Fibroblast of peridontal ligament (primary cell): ENCODE measurements around the gene DRAP1.
"Not testable (repeated sequence)": the region's sequence is repeated elsewhere in the genome, so short reads cannot be mapped to it uniquely, and the experiment has no call there.

ENCODE experiments used
- DNase-seq: peaks from one replicate; pipeline ENCODE4 v3.0.0-alpha.2; 2010; ENCODE audit errors: extremely low read depth

DRAP1 gene

GRCh38 chr11:65931773-65932557 is 12.7 kb downstream of the DRAP1 start:
- no peak for DNase-seq

DNA sequence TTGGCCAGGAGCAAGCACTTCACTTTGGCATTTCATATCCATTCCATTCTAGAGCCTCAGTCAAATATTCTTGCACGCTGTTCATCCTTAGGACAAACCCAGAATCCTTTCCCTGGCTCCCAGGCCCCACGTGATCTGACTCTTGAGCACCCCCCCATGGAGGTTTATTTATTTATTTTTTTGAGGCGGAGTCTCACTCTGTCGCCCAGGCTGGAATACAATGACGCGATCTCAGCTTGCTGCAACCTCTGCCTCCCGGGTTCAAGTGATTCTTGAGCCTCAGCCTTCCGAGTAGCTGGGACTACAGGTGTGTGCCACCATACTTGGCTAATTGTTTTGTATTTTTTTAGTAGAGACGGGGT is 13.3 kb downstream of the DRAP1 start:
- DNase-seq, result peak; percentile 21

GRCh38 chr11:65934014-65934413 is 14.8 kb downstream of the DRAP1 start:
- peak; percentile 40 for DNase-seq

DNA sequence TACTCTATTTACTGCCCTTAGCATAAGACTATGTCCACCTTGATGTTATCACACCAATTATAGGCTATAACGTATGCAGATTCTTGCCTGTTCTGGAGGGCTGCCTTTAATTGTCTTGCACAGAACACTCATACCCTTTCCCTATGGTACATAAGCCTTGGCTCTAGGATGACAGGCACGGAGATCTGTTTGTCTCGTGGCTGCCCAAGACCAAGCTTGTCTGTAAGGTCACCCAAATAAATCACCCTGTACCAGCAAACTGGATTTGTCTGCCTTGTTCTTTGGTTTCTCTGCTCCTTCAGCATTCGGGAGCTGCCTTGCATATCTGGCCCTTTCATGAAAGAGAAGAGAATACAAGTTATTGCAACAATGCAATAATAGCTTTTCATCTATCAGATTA is 18.5 kb downstream of the DRAP1 start:
- no peak for DNase-seq

- DNase-seq, result no peak
Observed at GRCh38 chr11:65941720-65942310, 22.6 kb downstream of the DRAP1 start.

- DNase-seq, result no peak
Observed at GRCh38 chr11:65942531-65942930, 23.3 kb downstream of the DRAP1 start.

- DNase-seq, result peak; percentile 50
Observed at GRCh38 chr11:65944191-65944590, 25.0 kb downstream of the DRAP1 start.

DNA sequence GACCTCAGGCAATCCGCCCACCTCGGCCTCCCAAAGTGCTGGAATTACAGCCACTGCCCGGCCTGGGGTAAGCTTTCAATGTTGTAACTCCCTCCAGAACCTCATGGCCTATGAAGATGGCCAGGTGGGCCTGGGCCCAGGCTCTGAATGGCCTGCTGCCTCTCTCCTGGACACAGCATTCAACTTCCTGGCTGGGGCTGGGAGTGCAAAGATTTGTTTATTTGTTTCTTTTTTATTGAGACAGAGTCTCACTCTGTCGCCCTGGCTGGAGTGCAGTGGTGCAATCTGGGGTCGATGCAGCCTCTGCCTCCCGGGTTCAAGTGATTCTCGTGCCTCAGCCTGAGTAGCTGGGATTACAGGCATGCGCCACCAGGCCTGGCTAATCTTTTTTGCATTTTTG is 25.5 kb downstream of the DRAP1 start:
- no peak for DNase-seq

DNA sequence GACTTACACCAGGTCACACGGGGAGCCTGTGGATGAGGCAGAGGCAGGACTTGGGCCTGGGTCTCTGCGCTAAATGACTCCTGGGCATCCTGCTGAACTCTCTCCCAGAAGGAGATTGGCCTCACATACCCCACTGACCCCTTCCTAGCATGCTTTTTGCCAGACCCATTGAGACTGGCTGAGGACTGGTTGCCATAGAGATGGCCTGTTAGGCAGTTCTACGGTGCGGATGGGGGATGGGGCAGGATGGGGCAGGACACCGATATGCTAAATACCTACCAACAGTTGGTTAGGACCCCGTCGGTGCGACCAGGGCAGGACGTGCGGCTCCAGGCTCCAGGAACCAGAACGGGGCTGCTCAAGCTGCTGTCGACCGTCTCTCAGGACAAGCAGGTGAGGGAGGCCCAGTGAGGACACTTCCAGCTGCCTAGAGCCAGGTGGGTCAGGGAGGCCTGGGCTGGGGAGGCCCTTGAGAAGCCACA is 26.2 kb downstream of the DRAP1 start, which contains the start of gene TSGA10IP:
Gene TSGA10IP (plus strand): TSS at position 51 of the 482 bp plus-strand sequence. CDS start 196 bp downstream, at position 247.
- no peak for DNase-seq

- DNase-seq, result no peak
Observed at GRCh38 chr11:65945941-65946558, 26.8 kb downstream of the DRAP1 start.

GRCh38 chr11:65946655-65947054 is 27.4 kb downstream of the DRAP1 start:
- no peak for DNase-seq

- DNase-seq, result no peak
Observed at GRCh38 chr11:65947133-65947532, 27.9 kb downstream of the DRAP1 start.

DNA sequence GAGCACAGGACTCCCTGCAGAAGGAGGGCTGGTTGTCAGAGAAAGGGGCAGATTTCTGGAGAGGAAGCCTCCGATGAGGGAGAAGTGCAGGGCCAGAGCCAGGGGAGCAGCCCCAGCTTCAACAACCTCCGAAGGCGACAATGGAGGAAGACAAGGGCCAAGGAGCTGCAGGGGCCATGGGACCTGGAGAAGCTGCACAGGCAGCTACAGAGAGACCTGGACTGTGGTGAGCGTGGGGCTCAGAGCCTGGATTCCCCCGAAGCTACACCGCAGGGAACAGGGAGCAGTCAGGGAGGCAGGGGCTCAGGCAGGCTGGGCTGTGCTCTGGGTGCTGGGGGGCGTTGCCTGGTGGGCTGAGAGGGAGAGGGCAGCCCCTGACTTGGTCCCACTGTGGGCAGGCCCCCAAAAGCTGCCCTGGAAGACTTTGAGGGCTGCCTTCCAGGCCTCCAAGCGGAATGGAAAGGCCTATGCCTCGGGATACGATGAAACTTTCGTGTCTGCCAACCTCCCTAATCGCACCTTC is 28.4 kb downstream of the DRAP1 start:
- no peak for DNase-seq

DNA sequence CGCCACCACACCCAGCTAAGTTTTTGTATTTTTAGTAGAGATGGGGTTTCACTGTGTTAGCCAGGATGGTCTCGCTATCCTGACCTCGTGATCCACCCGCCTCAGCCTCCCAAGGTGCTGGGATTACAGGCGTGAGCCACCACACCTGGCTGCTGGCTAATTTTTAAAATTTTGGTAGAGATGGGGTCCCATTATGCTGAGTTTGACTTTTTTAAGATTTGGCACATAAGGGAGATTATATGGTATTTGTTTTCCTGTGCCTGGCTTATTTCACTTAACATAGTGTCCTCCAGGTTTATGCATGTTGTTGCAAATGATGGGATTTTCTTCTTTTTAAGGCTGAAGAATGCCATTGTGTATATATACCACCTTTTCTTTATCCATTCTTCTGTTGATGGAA is 31.5 kb downstream of the DRAP1 start:
- DNase-seq, result not testable (repeated sequence)

DNA sequence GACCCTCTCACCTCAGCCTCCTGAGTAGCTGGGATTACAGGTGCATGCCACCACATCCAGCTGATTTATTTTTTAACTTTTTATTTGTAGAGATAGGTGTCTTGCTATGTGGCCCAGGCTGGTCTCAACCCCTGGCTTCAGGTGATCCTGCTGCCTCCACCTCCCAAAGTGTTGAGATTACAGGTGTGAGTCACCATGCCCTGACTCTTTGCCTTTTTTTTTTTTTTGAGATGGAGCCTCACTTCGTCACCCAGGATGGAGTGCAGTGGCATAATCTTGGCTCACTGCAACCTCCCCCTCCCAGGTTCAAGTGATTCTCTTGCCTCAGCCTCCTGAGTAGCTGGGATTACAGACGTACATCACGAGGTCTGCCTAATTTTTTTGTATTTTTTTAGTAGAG is 32.4 kb downstream of the DRAP1 start:
- not testable (repeated sequence) for DNase-seq

DNA sequence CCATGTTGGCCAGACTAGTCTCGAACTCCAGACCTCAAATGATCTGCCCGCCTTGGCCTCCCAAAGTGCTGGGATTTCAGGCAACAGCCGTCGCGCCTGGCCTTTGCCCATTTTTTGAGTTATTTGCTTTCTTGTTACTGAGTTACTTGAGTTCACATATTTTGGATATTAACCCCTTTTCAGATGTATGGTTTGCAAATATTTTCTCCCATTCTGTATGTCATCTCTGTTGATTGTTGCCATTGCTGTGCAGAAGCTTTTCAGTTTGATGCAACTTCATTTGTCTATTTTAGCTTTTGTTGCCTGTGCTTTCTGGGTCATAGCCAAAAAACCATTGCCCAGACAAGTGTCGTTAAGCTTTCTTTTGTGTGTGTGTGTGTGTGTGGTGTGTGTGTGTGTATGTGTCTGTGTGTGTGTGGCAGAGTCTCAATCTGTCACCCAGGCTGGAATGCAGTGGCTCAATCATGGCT is 32.9 kb downstream of the DRAP1 start:
- no peak for DNase-seq

- no peak for DNase-seq
Observed at GRCh38 chr11:65953471-65953870, 34.2 kb downstream of the DRAP1 start.

DNA sequence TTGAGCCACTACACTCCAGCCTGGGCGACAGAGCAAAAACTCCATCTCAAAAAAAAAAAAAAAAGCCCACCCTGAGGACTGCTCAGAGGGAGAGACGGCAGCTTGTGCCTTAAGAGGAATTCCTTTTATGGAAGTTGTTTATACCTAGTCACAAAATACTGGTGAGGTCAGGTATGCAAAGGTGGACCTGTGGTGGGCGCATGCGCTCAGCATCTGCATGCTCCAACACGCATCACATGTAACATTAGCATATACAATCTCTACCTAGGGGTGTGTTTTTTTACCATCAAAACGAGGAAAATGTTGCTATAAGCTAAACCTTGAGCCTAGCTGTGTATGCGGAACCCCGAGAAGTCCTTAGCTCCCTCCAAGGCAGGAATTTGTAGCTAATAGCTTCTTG is 35.5 kb downstream of the DRAP1 start:
- no peak for DNase-seq

DNA sequence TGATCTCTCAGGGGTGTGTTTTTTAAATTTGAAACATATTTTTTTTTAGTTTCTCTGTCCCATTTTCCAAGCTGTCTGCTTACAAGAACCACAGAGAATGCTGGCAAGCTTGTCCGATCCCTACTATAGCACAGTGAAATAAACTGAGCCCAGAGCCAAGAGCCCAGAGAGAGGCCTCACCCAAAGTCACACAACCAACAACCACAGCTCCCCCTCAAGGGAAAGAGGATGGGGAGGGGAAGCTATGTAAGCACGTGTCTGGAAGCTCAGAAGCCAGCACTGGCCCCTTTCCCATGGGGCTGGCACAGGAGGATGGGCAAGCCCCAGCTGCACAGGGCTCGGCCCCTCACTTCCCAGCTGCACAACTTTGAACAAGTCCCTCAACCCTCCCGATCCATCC is 39.1 kb downstream of the DRAP1 start:
- peak; percentile 61 for DNase-seq

DNA sequence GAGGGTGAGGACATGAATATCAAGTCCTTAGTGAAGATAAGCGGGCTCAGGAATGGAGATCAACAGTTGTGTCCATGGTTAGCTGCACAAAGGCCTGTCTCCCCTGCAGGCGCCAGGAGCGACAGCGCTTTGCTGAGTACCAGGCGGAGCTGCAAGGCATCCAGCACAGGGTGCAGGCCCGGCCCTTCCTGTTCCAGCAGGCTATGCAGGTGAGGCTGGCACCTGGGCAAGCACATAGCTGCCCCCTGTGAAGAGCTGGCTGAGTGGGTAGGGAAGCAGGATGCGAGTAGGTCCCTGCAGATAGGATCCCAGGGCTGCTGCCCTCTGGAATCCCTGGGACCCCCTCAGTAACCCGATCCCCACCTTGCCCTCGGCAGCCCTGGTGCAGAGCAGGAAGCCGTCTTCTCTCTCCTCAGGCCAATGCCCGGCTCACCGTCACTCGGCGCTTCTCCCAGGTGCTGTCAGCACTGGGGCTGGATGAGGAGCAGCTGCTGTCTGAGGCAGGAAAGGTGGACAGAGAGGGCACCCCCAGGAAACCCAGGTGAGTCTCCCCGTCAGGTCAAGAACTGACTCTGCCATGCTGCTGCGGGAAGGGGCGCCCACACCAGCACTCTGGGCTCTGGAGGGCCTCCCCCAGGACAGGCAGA is 39.7 kb downstream of the DRAP1 start:
- no peak for DNase-seq

DNA sequence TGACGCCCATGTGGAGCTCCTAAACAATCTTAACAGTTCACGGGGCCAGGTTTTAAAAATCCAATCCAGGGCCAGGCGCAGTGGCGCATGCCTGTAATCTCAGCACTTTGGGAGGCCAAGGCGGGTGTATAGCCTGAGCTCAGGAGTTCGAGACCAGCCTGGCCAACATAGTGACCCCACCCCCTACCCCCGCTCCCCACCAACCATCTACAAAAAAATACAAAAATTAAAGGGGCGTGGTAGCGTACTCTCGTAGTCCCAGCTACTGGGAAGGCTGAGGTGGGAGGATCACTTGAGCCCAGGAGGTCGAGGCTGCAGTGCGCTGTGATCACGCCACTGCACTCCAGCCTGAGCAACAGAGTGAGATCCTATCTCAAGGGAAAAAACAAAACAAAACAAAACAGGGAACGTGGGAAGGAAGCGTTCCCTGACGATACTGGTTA is 41.6 kb downstream of the DRAP1 start:
- DNase-seq, result no peak
